Uterus (tissue), 4 donors: ENCODE data around the gene TRIM4. TPM values are rescaled to one million over a fixed set of nuclear protein-coding genes. Genes with fewer than 3 reads are reported as not detected.

Source experiments
- DNase-seq, 2 donors: peaks; one replicate each; pipeline ENCODE4 v3.0.0-alpha.2; 2019 to 2020
- H3K27ac ChIP-seq, 2 donors: fragments of 200-600 bp; sonication (generic); 1 replicate in 1 of 2; 2 replicates in 1 of 2; pipeline ENCODE4 v1.5.1; 2016 to 2018
- H3K27me3 ChIP-seq, 2 donors: fragments of 200-600 bp; sonication (generic); one replicate each; pipeline ENCODE4 v1.5.1; 2018 to 2019; ENCODE audit warnings: control low read depth in 1 of 2
- H3K36me3 ChIP-seq, 2 donors: fragments of 200-600 bp; sonication (generic); one replicate each; pipeline ENCODE4 v1.5.1; 2019; ENCODE audit warnings: control low read depth in 1 of 2
- H3K4me1 ChIP-seq, 2 donors: fragments of 200-600 bp; sonication (generic); one replicate each; pipeline ENCODE4 v1.5.1; 2018 to 2019; ENCODE audit warnings: control low read depth in 1 of 2
- H3K4me3 ChIP-seq, 2 donors: fragments of 200-600 bp; sonication (generic); 1 replicate in 1 of 2; 2 replicates in 1 of 2; pipeline ENCODE4 v1.5.1; 2018 to 2019; ENCODE audit warnings: mild to moderate bottlenecking in 1 of 2
- H3K9me3 ChIP-seq, 2 donors: fragments of 200-600 bp; sonication (generic); one replicate each; pipeline ENCODE4 v1.5.1; 2019; ENCODE audit warnings: control low read depth in 1 of 2
- POLR2A ChIP-seq, 2 donors: fragments of 450-650 bp; IDR thresholded peaks; one replicate each; pipeline ENCODE4 v1.6.1; 2016; ENCODE audit warnings: antibody characterized with exemption in 2 of 2, mild to moderate bottlenecking in 1 of 2, moderate library complexity in 1 of 2
- intact Hi-C: fragments of 100-400 bp; cut with DNase I; formaldehyde crosslinking; loops from one replicate; pipeline ENCODE4 v1.15.1; 2023; ENCODE audit warnings: low total_unique reads
- total RNA-seq, 4 donors: library from RNA; depleted of rRNA in 3 of 4; stranded (reverse); fragments of >200 nt in 3 of 4; gene quantifications; one replicate each; pipeline versions ENCODE4 v1.1.0 to v1.2.4, GENCODE V29; 2014 to 2023
- TF ChIP-seq, protein P1 (sequence below), 4 experiments: fragments of 200-600 bp in 2 of 4; fragments of 450-650 bp in 2 of 4; sonication (generic) in 2 of 4; IDR thresholded peaks; one replicate each; pipeline ENCODE4 v1.5.1; 2016 to 2019; ENCODE audit warnings: antibody characterized with exemption in 4 of 4, mild to moderate bottlenecking in 2 of 4, moderate library complexity in 1 of 4
- donor health status: DM: yes; HTN: yes; CAD: no.

Gene TRIM4
- total RNA-seq, 4 donors from 2014 or later = 22.6 to 51.7 (median 44.3) TPM

DNA sequence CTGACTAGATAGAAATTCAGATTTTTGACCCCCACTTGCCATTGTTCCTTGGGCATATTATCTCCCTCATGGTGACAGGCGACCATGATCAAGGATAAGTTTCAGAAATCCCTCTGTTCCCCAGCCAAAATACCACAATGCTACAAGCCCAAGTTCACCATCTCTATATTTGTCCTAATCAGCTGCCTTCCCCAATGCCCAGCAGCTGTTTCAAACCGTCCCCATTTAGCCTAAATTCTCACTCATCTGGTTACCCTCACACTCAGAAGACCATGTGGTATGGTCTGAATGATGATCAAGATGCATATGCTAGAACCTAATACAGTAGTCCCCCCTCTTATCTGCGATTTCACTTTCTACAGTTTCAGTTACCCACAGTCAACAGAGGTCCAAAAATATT is 11.0 kb upstream of the TRIM4 start:
- intact Hi-C loops = no loop called here
- Histone ChIP-seq H3K36me3 (no peaks in the 10 kb centered on the region), H3K4me1 (no peaks in the 10 kb centered on the region), H3K4me3 (no peak overlapping the region), H3K27me3 (no peaks in the 10 kb centered on the region), H3K27ac (no peak overlapping the region), H3K9me3 (no peaks in the 10 kb centered on the region)
- TF ChIP-seq POLR2A (IDR thresholded peaks at IDR 0.05) = no peak
- TF ChIP-seq, protein P1, sequence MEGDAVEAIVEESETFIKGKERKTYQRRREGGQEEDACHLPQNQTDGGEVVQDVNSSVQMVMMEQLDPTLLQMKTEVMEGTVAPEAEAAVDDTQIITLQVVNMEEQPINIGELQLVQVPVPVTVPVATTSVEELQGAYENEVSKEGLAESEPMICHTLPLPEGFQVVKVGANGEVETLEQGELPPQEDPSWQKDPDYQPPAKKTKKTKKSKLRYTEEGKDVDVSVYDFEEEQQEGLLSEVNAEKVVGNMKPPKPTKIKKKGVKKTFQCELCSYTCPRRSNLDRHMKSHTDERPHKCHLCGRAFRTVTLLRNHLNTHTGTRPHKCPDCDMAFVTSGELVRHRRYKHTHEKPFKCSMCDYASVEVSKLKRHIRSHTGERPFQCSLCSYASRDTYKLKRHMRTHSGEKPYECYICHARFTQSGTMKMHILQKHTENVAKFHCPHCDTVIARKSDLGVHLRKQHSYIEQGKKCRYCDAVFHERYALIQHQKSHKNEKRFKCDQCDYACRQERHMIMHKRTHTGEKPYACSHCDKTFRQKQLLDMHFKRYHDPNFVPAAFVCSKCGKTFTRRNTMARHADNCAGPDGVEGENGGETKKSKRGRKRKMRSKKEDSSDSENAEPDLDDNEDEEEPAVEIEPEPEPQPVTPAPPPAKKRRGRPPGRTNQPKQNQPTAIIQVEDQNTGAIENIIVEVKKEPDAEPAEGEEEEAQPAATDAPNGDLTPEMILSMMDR (IDR thresholded peaks at IDR 0.05) = no peak
- DNase-seq = no peak

DNA sequence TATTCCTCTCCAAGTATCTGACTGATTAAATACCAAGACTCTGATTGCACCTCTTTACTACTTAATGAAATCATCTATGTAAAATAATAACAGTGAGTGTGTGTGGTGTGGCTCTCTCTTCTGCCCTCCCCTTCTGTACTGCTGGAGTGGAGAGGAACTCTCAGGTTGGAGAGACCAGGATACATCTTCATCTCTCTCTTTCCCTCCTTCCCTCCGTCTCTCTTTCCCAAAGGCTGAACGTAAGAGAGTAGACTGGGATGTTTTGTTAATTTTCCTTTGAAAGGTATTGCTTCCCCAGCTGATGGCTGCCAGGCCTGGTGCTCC is 10.4 kb upstream of the TRIM4 start:
- Histone ChIP-seq H3K9me3 (no peaks in the 10 kb centered on the region), H3K27ac (peak overlapping the region in 1 of 2 donors; percentile 2), H3K36me3 (no peaks in the 10 kb centered on the region), H3K4me1 (no peaks in the 10 kb centered on the region), H3K4me3 (no peak overlapping the region), H3K27me3 (no peaks in the 10 kb centered on the region)
- TF ChIP-seq, protein P1 (IDR thresholded peaks at IDR 0.05) = no peak
- TF ChIP-seq POLR2A (IDR thresholded peaks at IDR 0.05) = no peak
- no peak for DNase-seq
- intact Hi-C loops = no loop called here

DNA sequence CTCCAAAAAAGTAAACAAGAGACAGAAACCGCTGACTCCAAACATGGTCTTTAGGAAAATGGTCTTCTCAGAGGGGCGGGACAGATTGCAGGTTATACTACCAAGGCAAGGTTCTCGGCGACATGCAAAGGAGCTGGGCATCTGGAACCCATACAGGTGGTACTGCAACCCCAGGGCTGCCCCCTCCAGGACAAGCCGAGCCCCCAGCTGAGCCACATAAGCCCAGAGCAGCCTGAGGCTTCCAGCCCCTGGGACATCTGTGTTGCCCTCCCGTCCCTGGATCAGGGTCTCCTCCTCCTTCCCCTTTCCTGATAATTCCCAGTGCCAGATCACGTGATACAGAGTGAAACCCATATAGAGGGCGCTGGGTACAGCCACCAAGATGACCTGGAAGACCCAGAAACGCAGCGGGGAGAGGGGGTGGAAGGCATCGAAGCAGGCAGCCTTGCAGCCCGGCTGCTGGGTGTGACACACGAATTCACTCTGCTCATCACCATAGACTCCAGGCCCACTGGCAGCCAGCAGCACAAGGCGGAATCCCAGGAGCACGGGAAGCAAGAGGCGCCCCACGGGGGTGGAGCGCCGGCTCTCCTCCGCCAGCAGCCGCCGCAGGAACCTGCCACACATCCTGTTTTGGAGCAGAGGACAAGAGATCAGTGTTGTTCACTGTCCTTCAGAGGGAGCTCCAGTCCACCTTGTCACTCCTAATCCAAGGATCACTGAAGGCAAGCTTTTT is 9.8 kb upstream of the TRIM4 start, which contains the start of gene GJC3:
TSS of gene GJC3 (minus strand) at position 627 of the 736 bp plus-strand sequence. CDS start at position 627, 0 bp downstream.
- Histone ChIP-seq H3K4me1 (no peaks in the 10 kb centered on the region), H3K36me3 (no peaks in the 10 kb centered on the region), H3K9me3 (no peaks in the 10 kb centered on the region), H3K27ac (peak within 1 kb of the TSS in 1 of 2 donors; percentile 2), H3K27me3 (no peaks in the 10 kb centered on the region), H3K4me3 (no peak within 1 kb of the TSS)
- intact Hi-C loops = no loop called here
- TF ChIP-seq POLR2A (IDR thresholded peaks at IDR 0.05) = no peak
- TF ChIP-seq, protein P1 (IDR thresholded peaks at IDR 0.05) = peak in 2 of 4 experiments; percentile 12 to 44
- DNase-seq = peak; percentile 20 to 33

DNA sequence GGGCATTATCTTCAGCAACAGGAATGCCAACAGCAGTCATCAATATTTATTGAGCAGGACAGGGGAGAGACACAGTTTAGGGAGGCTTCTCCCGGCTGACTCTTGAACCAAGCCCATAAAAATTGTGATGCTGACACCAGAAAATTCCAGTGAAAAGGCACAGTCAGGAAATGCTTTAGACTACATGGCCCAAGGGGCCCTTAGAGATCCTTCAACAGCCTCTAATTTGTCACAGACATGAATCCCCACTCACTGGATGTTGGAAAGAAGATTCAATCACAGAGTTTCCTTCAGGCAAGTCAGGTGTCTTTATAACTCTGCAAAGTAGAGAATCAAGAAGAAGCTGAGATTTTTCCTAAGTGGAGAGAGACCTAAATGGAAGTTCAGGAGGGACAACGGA is 8.9 kb upstream of the TRIM4 start:
- intact Hi-C loops = no loop called here
- DNase-seq = no peak
- Histone ChIP-seq H3K27me3 (no peaks in the 10 kb centered on the region), H3K36me3 (no peaks in the 10 kb centered on the region), H3K4me3 (no peak overlapping the region), H3K27ac (no peak overlapping the region), H3K9me3 (no peaks in the 10 kb centered on the region), H3K4me1 (no peaks in the 10 kb centered on the region)
- TF ChIP-seq, protein P1 (IDR thresholded peaks at IDR 0.05) = no peak
- no peak for TF ChIP-seq POLR2A (IDR thresholded peaks at IDR 0.05)

DNA sequence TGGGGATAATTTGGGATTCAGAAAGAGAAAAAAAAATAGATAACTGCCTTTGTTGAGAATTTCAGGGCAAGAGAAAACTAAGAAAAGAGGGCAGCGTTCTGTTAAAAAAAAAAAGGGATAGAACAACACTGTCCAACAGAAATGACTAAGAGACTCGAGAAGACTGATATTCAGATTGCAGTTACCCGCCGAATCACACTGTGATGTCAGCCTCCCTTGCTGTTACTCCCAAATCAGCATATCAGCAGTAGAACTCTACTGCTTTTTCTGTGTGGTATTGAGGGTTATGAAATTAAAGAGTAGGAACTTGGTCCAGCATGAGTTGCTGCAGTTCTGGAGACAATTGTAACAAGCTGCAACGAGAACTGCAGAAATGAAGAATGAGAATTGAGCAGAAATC is 8.2 kb upstream of the TRIM4 start:
- Histone ChIP-seq H3K27me3 (no peaks in the 10 kb centered on the region), H3K4me3 (no peak overlapping the region), H3K27ac (no peak overlapping the region), H3K9me3 (no peaks in the 10 kb centered on the region), H3K4me1 (no peaks in the 10 kb centered on the region), H3K36me3 (no peaks in the 10 kb centered on the region)
- intact Hi-C loops = no loop called here
- TF ChIP-seq POLR2A (IDR thresholded peaks at IDR 0.05) = no peak
- TF ChIP-seq, protein P1 (IDR thresholded peaks at IDR 0.05) = no peak
- no peak for DNase-seq
